ENCODE results near the gene SDF4. TPM values are rescaled to one million over a fixed set of nuclear protein-coding genes. Genes with fewer than 3 reads are reported as not detected.

Gene SDF4
- total RNA-seq, 1 experiment from 2014 or later, result 82.0 TPM

- DNase-seq, result peak; percentile 93
- no peak within 1 kb of the TSS for H2AFZ ChIP-seq (ENCODE audit: low read length)
- no peaks in the 10 kb centered on the region for H3K27me3 ChIP-seq (ENCODE audit: insufficient read depth, low read length)
- H3K23me2 ChIP-seq (ENCODE audit: insufficient read length, low read depth, low read length, poor library complexity, severe bottlenecking), result peaks cover 14% of the 10 kb centered on the region
- H4K91ac ChIP-seq (ENCODE audit: insufficient read length, low read depth, low read length), result no peak within 1 kb of the TSS
- no peak within 1 kb of the TSS for H3K23ac ChIP-seq (ENCODE audit: insufficient read length, low read depth, low read length)
- no peak within 1 kb of the TSS for H2BK20ac ChIP-seq (ENCODE audit: low read depth, low read length, poor library complexity, severe bottlenecking)
- no peak within 1 kb of the TSS for H3T11ph ChIP-seq (ENCODE audit: low read length)
- H3K9ac ChIP-seq (ENCODE audit: extremely low read depth, insufficient read length, low read length), result peak within 1 kb of the TSS; percentile 77
- H3K4me1 ChIP-seq (ENCODE audit: insufficient read depth, low read length), result peaks cover 5% of the 10 kb centered on the region; the same call in 1 of the 2 replicates
- H2BK12ac ChIP-seq (ENCODE audit: insufficient read length, low read depth, low read length), result no peak within 1 kb of the TSS
- peak within 1 kb of the TSS; percentile 87 for H3K18ac ChIP-seq (ENCODE audit: insufficient read length, low read depth, low read length)
- no peaks in the 10 kb centered on the region for H3K9me3 ChIP-seq (ENCODE audit: control insufficient read depth, low read depth, low read length)
- Mint-ChIP-seq H3K4me1 (peaks cover 28 to 32% of the 10 kb centered on the region in 2 experiments), H3K36me3 (ENCODE audit: insufficient read depth in 1 of 3, low read depth in 3 of 3) (peaks cover 11 to 29% (median 24%) of the 10 kb centered on the region in 3 experiments; a peak in 6 of 7 replicates), H3K4me3 (peak within 1 kb of the TSS; percentile 85 to 91), H3K9me3 (no peaks in the 10 kb centered on the region; a peak in 1 of 5 replicates), H3K27ac (peak within 1 kb of the TSS in 2 of 3 experiments; percentile 35 to 86; a peak in 5 of 7 replicates), H3K27me3 (ENCODE audit: low read depth) (peaks cover 4% of the 10 kb centered on the region; the same call in 1 of the 2 replicates)
- TF ChIP-seq CTCF (conservative IDR thresholded peaks at IDR 0.05), result no peak
- no peak within 1 kb of the TSS for H3K4ac ChIP-seq (ENCODE audit: low read depth, low read length)
- no peak within 1 kb of the TSS for H2BK120ac ChIP-seq (ENCODE audit: low read depth, low read length, poor library complexity, severe bottlenecking)
- peaks cover 21% of the 10 kb centered on the region for H3K79me1 ChIP-seq (ENCODE audit: insufficient read depth, low read depth, low read length, poor library complexity, severe bottlenecking)
- no peak within 1 kb of the TSS for H3K27ac ChIP-seq (ENCODE audit: insufficient read length, low read depth, low read length)
- H3K14ac ChIP-seq (ENCODE audit: insufficient read depth, low read length), result peak within 1 kb of the TSS; percentile 82
- no peak within 1 kb of the TSS for H2BK5ac ChIP-seq (ENCODE audit: insufficient read length, low read length)
- no peak within 1 kb of the TSS for H4K5ac ChIP-seq (ENCODE audit: insufficient read length, low read depth, low read length)
- H2AK5ac ChIP-seq (ENCODE audit: insufficient read length, low read length), result no peak within 1 kb of the TSS
- no peak within 1 kb of the TSS for H4K8ac ChIP-seq (replicated peaks; ENCODE audit: insufficient read length, low read depth, low read length)
- no CpG with 5 or more reads among the region's 105 CpGs for WGBS (ENCODE audit: extremely low coverage, insufficient read length, low lambda C conversion rate)
- H2BK15ac ChIP-seq (ENCODE audit: low read depth, low read length), result no peak within 1 kb of the TSS
- H3K56ac ChIP-seq (ENCODE audit: insufficient read length, low read depth, low read length), result no peak within 1 kb of the TSS
- peak within 1 kb of the TSS; percentile 59 for H3K4me2 ChIP-seq (ENCODE audit: insufficient read depth, insufficient read length, low read length)
- H4K20me1 ChIP-seq (ENCODE audit: control insufficient read depth, insufficient read depth, insufficient read length), result peaks cover 2% of the 10 kb centered on the region
- peaks cover 25% of the 10 kb centered on the region; the same call in 1 of the 2 replicates for H3K79me2 ChIP-seq (ENCODE audit: insufficient read depth, low read length)
Measured at GRCh38 chr1:1273512-1274298, 41.9 kb upstream of the SDF4 start, which contains the start of gene UBE2J2. Gene UBE2J2 (minus strand): TSS chr1:1273854. CDS start chr1:1267992, 5,862 bp downstream.

Data from H9 (cell line).